ENCODE data around the gene ZDHHC23.

ZDHHC23 gene

DNA sequence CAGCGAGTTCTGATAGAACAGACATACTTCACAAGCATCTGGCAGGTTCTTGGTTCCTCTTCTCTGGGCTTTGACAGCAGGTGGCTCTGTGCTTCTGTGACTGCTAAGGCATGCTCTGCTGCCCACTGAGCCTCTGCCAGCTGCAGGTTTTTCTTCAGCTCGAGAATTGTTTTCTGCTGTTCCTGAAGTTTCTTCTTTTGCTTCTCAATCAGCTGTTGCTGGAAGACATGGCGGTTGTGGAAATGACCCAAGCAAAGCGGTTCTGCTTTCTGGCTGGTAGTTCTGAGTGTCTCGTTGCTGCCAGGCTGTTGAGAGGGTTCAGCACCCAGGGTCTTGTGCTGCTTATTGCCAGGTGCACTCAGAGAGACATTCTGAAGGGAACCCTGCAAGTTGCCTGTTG, 57.7 kb downstream of the ZDHHC23 start:
- DNase-seq (ENCODE audit: insufficient read length, low spot score) (no peak), FAIRE-seq (no peak)
- TF ChIP-seq, protein P1, sequence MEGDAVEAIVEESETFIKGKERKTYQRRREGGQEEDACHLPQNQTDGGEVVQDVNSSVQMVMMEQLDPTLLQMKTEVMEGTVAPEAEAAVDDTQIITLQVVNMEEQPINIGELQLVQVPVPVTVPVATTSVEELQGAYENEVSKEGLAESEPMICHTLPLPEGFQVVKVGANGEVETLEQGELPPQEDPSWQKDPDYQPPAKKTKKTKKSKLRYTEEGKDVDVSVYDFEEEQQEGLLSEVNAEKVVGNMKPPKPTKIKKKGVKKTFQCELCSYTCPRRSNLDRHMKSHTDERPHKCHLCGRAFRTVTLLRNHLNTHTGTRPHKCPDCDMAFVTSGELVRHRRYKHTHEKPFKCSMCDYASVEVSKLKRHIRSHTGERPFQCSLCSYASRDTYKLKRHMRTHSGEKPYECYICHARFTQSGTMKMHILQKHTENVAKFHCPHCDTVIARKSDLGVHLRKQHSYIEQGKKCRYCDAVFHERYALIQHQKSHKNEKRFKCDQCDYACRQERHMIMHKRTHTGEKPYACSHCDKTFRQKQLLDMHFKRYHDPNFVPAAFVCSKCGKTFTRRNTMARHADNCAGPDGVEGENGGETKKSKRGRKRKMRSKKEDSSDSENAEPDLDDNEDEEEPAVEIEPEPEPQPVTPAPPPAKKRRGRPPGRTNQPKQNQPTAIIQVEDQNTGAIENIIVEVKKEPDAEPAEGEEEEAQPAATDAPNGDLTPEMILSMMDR (IDR thresholded peaks at IDR 0.05; ENCODE audit: insufficient read depth, missing control alignments) = no peak

DNA sequence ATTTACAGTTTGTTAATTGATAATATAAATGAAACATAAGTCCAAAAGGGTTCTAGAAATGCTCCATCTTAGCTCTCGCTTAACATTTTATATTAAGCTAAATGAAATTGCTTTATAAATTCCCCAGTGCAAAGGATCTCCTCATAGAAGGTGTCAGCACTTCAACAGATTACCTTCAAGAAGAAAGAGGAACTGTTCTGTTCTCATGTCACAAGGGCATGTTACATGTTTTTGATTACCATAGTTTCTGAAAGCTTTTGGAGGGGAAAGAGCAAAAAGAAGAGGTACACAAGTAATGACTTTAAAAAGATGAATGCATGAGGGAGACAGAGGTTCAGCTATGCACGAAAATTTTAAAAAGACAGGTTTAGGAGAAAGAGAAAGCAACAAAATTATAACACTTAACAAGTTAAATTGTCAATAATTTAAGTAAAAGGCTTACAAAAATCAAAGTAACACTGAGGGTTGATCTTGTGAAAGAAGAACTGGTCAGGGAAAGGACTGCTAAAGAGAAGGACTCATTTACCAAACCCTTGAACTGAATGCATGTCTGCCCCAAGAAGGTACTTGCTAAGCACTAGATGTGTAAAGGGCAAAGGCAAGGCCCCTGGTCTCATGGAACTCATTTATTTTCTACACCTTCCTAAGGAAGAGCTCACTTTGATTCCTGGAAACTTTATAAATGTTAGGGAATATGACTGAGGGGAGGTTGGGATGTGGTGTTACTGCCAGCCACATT, 63.4 kb downstream of the ZDHHC23 start:
- FAIRE-seq (no peak), DNase-seq (ENCODE audit: insufficient read length, low spot score) (no peak)
- TF ChIP-seq, protein P1 (IDR thresholded peaks at IDR 0.05; ENCODE audit: insufficient read depth, missing control alignments) = no peak

Data from D721Med (cell line).